Measurements from ENCODE around the gene EPOP. TPM values are rescaled to one million over a fixed set of nuclear protein-coding genes. Genes with fewer than 3 reads are reported as not detected.
A peak's percentile ranks its signal among the peaks of the same experiment; 100 is the strongest.

Gene EPOP
- total and polyA plus RNA-seq, 2 of the 13 experiments (the other 11 are each of a cell fraction or from before 2014, with no cell fraction given), result 14.7 to 37.8 TPM

GRCh38 chr17:38667787-38668122 lies 7.0 kb downstream of the EPOP start (continued):
- no peak for TF ChIP-seq SRSF4 (IDR thresholded peaks at IDR 0.05; ENCODE audit: low read depth, low read length, poor library complexity, severe bottlenecking)
- TF ChIP-seq GMEB1 (CRISPR knock-in tag; IDR thresholded peaks at IDR 0.05; ENCODE audit: borderline replicate concordance), result 0 out of 2 replicates have a peak, but pooled peaks have one; percentile 1
- TF ChIP-seq HNRNPLL (IDR thresholded peaks at IDR 0.05; ENCODE audit: low read depth, low read length, poor library complexity, severe bottlenecking), result no peak
- TF ChIP-seq POGK (CRISPR knock-in tag; conservative IDR thresholded peaks at IDR 0.05), result peak; percentile 4; the same call in 1 of the 2 replicates
- no peak for TF ChIP-seq PRDM10 (CRISPR knock-in tag; IDR thresholded peaks at IDR 0.05; ENCODE audit: low read depth)
- no peak for TF ChIP-seq ZSCAN25 (CRISPR knock-in tag; IDR thresholded peaks at IDR 0.05)
- 0 out of 2 replicates have a peak, but pooled peaks have one; percentile 48 for TF ChIP-seq ZNF142 (CRISPR knock-in tag; IDR thresholded peaks at IDR 0.05)
- TF ChIP-seq PRMT3 (CRISPR knock-in tag; IDR thresholded peaks at IDR 0.05; ENCODE audit: borderline replicate concordance, low read depth), result no peak
- TF ChIP-seq ZNF337 (CRISPR knock-in tag; IDR thresholded peaks at IDR 0.05; ENCODE audit: borderline replicate concordance, low read depth), result no peak
- TF ChIP-seq ZNF281 (CRISPR knock-in tag; IDR thresholded peaks at IDR 0.05; ENCODE audit: borderline replicate concordance), result no peak
